Activated T-cell treated with anti-CD3 and anti-CD28 coated beads for 48 hours (primary cell): ENCODE results near the gene ZNF644.
"Not testable (repeated sequence)": the region's sequence is repeated elsewhere in the genome, so short reads cannot be mapped to it uniquely, and the experiment has no call there.

Experiments
- DNase-seq: peaks from one replicate; pipeline ENCODE4 v3.0.0-alpha.2; 2020; ENCODE audit warnings: low read depth

Gene ZNF644

DNA sequence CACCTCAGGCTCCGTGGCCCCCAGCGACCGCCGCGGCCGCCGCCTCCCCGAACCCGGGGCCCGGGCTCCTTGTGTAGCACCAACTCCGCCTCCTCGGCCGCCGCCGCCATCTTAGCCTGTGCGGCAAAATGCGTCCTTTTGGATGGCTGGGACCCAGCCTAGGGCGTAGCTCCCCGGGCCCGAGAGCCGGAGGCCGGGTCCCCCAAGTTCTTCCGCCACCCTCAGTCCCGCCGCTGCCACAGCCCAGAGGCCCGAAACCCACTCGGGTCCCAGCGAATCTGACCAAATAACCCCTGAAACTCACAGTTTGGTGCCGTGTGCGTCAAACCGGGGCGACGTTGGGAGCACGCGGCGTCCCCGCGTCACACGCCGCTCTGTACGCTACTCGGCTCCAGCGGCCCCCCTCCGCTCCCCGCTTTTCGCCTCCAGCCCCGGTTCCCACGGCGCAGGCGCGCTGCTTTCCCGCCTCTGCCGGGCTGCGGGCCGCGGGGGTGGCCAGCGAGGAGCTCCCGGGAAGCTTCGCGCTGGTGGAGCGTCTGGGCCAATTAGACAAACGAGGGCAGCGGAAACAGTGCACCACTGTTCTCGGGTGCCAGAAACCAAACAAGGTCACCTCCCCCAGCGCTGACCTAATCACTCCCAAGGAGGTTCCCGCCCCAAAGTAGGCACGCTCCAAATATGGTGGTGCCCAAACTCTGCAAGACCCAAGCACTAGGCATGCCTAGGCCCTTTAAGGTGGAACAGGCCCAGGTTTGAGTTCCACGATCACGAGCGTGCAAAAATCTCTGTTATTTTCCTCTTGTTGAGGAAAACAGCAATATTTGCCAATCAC, at the start of gene ZNF644:
TSS of gene ZNF644 (minus strand) at position 350 of the 832 bp plus-strand sequence. CDS start 39,682 bp downstream, outside the sequence.
- peak; percentile 91 for DNase-seq

DNA sequence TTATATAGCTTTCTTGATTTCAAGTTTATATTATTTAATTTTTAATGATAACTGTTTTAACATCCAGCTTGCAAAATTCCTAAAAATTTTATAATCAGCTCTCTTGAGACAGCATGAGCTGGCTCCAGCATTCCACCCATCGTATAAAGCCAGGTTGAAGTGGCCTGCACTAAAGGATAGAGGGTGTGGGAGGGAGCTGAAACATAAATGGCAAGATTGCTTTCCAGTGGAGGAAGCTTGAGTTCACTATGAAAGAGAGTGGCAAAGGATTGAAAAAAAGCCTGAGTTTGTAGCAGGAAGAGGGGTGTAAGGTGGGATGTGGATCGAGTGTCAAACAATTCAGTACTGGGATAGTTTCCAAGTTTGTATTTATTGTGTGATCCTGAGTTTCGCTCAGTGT, 48.5 kb upstream of the ZNF644 start:
- DNase-seq = no peak

DNA sequence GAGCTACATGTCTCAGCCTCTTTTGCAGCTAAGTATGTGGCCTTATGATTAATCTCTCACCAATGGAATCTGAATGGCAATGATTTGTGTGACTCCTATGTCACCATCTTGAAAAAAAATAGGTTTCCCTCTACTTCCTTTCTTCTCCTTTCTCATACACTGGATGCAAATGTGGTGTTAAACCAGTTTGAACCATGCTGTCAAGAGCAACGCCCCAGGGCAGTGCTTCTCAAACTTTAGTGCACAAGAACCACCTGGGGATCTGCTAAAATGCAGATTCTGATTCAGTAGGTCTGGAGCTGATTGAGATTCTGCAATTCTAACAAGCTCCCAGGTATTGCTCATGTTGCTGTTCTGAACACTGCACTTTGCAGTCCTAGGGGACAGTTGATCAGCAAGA, 44.7 kb upstream of the ZNF644 start:
- no peak for DNase-seq

DNA sequence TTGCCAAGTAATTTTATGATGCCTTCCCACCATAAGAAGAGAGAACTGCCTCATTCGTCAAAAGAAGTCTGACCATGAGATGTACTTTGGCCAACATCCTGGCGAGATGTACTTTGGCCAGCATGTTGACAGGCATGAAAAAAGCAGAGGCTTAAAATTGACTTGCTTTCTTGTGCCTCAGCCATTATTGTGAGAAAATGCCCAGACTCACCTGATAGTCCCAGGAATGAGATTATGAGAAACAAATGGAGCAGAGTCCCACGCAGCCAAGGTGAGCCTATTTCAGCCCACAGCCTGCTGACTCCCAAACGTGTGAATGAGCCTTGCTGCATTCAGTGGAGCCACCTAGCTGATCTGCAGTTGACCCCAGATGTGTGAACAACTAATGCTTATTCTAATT, 43.5 kb upstream of the ZNF644 start:
- DNase-seq = no peak

DNA sequence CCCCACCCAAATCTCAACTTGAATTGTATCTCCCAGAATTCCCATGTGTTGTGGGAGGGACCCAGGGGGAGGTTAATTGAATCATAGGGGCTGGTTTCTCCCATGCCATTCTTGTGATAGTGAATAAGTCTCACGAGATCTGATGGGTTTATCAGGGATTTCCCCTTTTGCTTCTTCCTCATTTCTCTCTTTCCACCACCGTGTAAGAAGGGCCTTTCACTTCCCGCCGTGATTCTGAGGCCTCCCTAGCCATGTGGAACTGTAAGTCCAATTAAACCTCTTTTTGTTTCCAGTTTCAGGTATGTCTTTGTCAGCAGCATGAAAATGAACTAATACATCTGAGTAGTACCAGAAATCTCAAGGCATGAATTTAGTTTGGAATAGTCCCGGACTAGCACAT, 41.6 kb upstream of the ZNF644 start:
- DNase-seq = peak; percentile 3

DNA sequence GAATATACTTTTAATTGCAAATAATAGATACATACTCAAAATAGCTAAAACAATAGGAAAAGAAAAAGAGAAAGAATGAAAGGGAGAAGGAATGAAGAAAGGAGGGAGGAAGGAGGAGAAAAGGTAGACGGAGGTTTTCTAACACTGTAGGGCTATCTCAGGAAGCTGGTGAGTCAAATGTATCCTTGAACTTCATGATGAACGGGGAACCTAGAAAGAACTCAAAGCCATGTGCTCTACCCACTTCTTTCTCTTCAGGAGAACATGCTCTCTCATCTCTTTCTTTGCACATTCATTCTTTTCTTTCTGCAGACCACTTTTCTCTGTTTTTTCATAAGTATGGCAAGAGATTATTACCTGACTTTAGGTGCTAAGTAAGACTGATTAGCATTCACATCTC, 37.3 kb upstream of the ZNF644 start:
- DNase-seq = no peak

DNA sequence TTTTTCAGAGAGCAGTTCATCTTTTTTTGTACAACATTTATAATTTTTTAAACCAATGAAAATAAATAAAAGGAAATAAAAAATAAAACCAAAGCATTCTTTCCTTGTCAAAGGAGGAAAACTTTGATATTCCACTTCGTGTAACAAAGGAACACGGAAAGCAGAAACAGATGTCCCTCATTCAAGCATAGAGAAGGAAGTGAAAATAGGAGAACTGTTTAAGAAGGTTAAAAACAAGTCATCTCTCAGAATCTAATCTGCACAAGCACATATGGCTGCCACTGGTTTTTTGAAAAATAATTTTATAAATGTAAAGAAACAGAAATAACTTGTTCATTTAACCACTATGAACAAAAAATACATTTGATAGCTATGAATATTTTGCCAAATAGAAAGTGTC, 35.9 kb upstream of the ZNF644 start:
- DNase-seq = no peak

DNA sequence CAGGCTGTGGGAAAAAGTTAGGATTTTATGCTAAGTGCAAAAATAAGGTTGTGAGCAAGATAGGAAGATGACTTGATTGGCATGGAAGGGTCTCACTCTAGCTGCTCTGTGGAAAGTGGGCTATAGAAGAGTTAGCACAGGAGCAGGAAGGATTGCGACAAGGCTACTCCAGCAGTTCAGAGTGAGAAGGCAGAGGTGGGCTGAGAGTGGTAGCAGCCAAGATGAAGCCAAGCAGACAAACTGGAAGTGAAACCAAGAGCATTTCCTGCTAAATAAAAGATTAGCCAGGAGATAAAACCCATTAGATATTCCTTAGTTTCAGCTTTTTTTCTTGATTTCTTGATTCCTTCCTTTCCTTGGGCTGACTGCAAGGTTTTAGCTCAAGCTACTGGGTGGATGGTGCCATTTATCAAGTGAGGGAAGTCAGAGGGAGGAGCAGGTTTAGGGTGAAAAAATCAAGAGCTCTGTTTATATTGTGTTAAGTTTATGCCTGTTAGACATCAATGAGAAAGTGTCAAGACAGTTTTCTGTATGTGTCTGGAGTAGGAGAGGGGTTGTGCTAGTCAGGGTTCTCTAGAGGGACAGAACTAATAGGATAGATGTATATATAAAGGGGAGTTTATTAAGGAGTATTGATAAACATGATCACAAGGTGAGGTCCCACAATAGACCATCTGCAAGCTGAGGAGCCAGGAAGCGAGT, 33.1 kb upstream of the ZNF644 start:
- DNase-seq = no peak

DNA sequence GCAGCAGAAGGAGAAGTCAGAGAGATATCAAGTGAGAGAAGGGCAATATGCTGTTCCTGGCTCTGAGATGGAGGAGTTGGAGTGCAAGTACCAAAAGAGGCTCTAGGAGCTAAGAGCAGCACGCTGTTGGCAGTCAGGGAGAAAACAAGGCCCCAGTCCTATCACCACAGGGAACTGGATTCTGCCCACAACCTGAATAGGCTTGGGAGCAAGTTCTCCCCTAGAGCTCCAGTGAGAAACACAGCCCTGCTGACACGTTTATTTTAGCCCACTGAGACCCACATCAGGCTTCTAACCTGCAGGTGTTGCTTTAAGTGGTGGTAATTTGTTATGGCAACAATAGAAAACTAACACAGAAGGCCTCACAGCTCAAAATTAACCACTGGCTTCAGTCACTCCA, 31.8 kb upstream of the ZNF644 start:
- DNase-seq = no peak

DNA sequence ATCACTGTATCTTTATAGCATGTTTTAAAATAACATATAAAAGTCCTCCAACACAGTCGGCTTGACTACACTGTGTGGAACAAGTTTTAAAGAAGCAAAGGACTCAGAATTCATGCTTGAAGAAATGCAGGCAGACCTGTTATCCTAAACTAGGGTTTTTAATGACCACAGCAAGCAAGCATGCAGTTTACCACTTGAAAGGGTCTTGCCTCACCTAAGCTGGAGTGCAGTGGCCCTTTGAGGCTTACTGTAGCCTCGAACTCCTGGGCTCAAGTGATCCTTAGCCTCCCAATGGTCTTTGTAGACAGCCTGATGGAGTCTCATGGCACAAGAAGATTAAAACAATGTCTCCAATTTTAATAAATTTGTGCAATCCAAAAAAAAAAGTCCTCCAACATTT, 27.7 kb upstream of the ZNF644 start:
- not testable (repeated sequence) for DNase-seq

DNA sequence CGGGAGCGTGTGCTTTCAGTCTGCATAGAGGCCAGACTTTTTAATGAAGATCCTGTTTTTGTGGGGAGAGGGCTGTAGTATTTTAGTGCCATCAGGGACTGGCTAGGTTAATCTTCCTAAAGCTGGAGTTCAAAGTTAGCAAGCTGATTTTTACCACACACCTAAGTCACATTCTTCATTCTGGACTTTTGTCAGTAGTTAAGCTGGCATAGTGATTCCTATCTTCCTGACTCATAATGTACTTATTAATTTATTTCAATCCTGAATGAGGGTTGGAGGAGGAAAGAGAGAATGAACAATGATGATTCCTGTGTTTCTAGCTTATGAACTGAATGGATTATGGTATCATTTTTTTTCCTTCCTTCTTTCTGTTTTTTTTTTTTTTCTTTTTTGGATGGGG, 24.9 kb upstream of the ZNF644 start:
- no peak for DNase-seq

DNA sequence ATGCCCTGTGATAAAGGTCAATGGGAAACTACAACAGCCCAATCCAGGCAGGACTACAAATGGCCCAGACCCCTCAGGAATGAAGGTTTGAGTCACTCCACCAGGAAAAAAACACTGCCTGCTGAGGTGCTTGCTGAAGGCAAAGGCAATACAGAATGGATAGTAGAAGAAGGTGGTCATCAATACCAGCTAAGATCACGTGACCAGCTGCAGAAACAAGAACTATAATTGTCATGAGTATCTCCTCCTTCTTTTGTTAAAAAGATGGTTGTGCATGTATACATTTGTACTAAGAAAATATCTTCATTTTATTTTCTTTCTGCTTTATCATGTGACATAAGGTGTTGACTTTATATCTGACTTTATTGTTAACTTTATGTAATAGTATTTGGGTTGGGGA, 23.4 kb upstream of the ZNF644 start:
- no peak for DNase-seq

DNA sequence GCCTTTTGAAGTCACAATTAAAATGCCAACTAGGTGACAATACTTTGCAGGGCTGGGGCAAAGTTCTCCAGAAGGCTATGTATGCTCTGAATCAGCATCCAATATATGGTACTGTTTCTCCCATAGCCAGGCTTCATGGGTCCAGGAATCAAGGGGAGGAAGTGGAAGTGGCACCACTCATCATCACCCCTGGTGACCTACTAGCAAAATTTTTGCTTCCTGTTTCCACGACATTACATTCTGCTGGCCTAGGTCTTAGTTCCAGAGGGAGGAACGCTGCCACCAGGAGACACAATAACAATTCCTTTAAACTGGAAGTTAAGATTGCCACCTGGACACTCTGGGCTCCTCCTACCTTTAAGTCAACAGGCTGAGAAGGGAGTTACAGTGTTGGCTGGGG, 22.9 kb upstream of the ZNF644 start:
- DNase-seq = not testable (repeated sequence)

DNA sequence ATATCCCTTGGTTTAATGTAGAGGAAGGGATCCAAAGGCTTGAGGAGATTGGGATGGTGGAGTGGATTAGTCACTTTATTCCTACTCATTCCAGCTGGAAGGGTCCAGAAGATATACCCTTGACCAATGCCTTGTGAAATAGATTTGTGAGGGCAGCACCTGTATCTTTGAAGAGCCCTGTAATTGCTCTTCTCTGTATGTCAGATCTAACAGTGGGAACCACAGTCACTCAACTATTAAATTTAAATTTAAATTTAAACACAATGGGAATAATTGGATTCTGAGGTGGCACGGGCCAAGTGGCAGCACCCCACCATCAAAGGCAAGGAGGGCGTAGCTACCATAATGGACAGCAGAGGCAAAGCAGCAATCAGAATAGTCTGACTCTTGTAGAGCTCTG, 20.5 kb upstream of the ZNF644 start:
- not testable (repeated sequence) for DNase-seq

DNA sequence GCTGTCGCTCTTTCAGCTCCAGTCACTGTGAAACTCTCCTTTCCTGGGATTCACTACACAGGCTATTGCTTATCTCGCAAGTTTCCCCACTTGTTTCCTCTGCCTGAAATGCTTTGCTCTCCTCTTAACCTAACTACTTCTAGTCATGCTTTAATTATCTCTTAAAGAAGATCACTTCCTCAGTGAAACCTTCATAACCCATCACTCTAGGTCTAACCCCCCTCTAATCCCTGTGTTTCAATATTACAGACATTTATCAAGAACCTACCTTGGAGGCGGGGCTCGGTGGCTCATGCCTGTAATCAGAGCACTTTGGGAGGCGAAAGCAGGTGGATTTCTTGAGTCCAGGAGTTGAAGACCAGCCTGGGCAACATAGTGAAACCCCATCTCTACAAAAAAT, 16.7 kb upstream of the ZNF644 start:
- DNase-seq = no peak

DNA sequence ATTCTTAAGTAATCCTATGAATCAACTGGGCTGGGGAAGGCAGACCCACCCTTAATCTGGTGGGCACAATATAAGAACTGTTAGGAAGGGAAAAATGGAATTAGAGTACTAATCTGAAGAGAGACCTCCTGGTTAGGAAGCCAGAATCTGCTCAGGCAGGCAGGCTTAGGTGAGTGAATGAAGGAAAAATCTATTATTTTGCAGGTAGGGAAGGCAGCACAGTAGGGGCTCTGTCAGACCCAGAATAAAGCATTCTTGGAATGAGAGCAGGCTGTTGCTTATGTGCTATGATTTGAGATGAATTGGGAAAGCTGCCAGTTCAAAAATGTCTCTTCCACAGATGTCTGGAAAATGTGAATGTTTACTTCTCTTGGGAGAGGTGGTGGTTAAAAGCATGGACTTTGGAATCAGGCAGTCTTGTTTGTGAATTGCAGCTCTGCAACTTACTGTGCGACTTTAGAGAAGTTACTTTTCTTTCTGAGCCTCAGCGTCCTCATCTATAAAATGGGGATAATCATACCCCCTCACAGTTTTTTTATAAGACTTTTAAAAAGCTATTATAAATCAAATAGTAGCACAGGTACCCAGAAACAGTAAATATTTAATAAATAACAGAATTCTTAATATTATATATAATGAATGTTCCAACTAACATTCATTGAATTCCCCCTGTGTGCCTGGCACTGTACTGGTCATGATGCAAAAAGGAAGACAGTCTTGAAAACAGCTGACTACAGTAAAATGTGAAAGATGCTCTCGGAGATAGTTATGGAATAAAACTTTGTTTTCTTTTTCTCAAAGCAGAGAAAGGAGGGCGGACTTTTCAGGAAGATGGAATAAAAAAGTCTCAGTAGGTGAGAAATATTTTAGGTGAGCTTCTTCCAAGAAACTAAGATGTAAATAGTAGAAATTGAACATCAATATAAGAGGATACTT, 15.3 kb upstream of the ZNF644 start:
- no peak for DNase-seq

DNA sequence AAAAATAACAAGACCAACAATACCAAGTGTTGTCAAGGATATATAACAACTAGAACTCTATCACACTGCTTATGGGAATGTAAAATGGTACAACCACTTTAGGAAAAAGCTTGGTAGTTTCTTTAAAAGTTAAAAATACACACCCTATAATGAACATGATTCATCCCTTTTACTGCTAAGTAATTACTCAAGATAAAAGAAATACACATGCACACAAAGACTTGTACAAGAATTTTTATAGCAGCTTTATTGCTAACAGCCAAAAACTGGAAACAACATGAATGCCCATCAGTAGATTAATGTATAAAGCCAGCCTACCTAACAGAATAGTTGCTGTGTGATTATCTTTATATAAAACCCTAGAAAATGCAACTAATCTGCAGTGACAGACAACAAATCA, 10.5 kb upstream of the ZNF644 start:
- no peak for DNase-seq

DNA sequence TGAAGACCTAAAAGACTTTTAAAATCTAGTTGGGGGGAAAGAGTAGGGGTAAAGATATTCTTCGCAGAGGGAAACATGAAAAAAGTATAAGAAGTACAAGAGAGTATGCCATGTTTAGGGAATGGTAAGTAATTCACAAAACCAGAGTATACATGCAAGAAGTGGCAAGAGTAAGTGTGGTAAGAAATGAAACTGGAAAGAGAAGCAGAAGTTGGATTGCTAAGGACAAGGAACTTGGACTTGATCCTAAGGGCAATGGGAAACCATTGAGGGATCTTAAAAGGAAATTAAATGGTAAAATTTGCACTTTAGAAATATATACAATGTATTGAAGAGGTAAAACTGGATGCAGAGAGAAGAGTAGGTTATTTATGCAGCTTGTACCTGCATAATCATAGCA, 9.2 kb upstream of the ZNF644 start:
- DNase-seq = no peak

DNA sequence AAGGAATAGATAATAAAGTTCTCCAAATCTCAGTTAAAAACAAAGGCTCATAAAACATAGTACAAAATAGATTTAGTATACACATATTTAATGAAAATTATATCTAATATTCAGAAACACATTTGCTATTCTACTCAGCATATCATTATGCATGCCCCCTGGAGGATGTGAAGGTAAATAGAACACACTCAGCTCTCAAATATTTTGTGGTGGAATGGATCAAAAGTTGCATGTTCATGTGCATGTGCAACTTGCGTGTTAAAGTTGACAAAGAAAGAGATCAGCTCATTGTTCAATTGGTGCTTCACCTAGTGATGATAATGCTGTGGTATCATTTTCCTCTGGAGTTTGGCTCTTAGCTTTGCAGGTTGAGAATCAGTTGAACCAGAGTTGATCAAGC, 4.9 kb upstream of the ZNF644 start:
- DNase-seq = no peak

DNA sequence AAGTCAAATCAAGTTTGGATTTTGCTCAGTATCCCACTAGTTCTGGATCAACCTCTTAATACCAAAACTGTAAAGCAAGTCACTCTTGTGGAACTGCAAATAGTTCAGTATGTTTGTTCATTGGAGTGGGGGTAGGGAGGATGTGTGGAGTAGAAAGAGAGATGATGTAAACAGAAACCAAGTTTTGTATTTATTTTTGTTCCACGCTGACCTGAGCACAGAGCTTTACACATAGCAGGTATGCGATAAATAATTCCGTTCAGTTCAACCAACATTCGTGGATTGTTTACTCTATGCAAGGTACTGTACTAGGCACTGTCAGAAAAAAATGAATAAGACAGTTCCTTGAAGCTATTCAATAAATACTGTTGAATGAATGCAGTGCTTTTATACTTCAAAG, 4.5 kb upstream of the ZNF644 start:
- DNase-seq = no peak

DNA sequence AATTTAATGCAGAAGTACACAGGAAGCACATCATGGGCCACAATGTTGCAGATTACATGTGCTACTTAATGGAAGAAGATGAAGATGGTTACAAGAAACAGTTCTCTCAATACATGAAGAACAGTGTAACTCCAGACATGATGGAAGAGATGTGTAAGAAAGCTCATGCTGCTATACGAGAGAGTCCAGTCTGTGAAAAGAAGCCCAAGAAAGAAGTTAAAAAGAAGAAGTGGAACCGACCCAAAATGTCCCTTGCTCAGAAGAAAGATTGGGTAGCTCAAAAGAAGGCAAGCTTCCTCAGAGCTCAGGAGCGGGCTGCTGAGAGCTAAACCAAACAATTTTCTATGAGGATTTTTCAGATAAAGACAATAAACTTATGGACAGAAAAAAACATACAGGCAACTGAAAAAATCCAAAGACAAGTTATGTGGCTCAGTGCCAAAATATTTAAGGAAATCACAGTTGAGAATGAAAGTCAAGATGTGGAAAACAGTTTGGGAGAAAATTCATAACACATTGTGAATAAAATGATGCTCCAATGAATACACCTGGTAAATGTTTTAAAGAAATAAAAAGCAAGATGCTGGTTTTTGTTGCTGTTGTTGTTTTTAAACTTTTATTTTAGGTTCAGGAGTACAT, 2.8 kb upstream of the ZNF644 start:
- no peak for DNase-seq

DNA sequence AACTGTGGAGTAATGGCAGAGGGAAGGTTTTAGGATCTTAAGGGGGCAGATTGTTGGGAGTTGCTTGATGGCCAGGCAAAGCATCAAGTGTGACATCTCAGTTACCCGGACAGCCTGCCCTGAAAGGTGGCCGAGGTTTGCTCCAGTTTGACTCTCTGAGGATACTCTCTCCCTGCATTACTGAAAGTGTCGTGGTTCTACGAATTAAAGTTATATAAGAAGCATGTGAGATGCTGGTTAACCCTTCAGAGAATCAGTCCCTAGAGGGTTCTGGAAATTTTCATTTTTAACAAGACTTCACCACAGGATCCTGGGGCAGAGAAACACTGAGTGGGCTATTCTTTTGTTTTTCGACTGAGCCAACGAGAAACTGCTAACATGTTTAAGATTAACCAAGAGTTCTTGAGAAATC, 689 bp upstream of the ZNF644 start:
- no peak for DNase-seq
